Smooth muscle cell (in vitro differentiated cells): ENCODE measurements around the gene SEC23A. TPM values are rescaled to one million over a fixed set of nuclear protein-coding genes. Genes with fewer than 3 reads are reported as not detected.

ENCODE experiments used
- DNase-seq: peaks from one replicate; lab custom pipeline; 2025; ENCODE audit not compliant: unreplicated experiment; lab: John Stamatoyannopoulos, UW
- H2AFZ ChIP-seq: fragments of 200-600 bp; sonication (generic); 2 replicates; pipeline ENCODE4 v1.6.0; 2016; ENCODE audit warnings: antibody characterized with exemption, low read depth, mild to moderate bottlenecking
- H3F3A ChIP-seq: fragments of 200-600 bp; sonication (generic); 2 replicates; pipeline ENCODE4 v1.6.0; 2017; ENCODE audit warnings: antibody characterized with exemption, low read depth
- H3K27ac ChIP-seq: fragments of 200-600 bp; sonication (generic); 2 replicates; pipeline ENCODE4 v1.5.1; 2016; ENCODE audit warnings: low read depth, mild to moderate bottlenecking
- H3K27me3 ChIP-seq: fragments of 200-600 bp; sonication (generic); 2 replicates; pipeline ENCODE4 v1.6.1; 2016; ENCODE audit warnings: low read depth, mild to moderate bottlenecking
- H3K36me3 ChIP-seq: fragments of 200-600 bp; sonication (generic); 2 replicates; pipeline ENCODE4 v1.5.1; 2016; ENCODE audit warnings: low read depth
- H3K4me1 ChIP-seq: fragments of 200-600 bp; sonication (generic); 2 replicates; pipeline ENCODE4 v1.5.1; 2016; ENCODE audit warnings: low read depth
- H3K4me2 ChIP-seq: fragments of 200-600 bp; sonication (generic); 2 replicates; pipeline ENCODE4 v1.6.0; 2016; ENCODE audit warnings: mild to moderate bottlenecking
- H3K4me3 ChIP-seq: fragments of 200-600 bp; sonication (generic); 2 replicates; pipeline ENCODE4 v1.5.1; 2016; ENCODE audit warnings: mild to moderate bottlenecking
- H3K79me2 ChIP-seq: fragments of 200-600 bp; sonication (generic); 2 replicates; pipeline ENCODE4 v1.6.0; 2016; ENCODE audit warnings: low read depth, mild to moderate bottlenecking
- H3K9ac ChIP-seq: fragments of 200-600 bp; sonication (generic); 2 replicates; pipeline ENCODE4 v1.6.0; 2016; ENCODE audit warnings: low read depth
- H3K9me3 ChIP-seq: fragments of 200-600 bp; sonication (generic); replicated peaks from 2 replicates; pipeline ENCODE4 v1.5.1; 2016; ENCODE audit warnings: low read depth
- H4K20me1 ChIP-seq: fragments of 200-600 bp; sonication (generic); 2 replicates; pipeline ENCODE4 v1.6.0; 2016; ENCODE audit warnings: low read depth
- WGBS: methylation state at CpG from one replicate; pipeline ENCODE4 v1.1.7; 2016; ENCODE audit warnings: low lambda C conversion rate; 5-methylcytosine and 5-hydroxymethylcytosine counted together
- polyA plus RNA-seq: library from polyadenylated mRNA; unstranded; fragments of >200 nt; fragmentation: Nextera tagmentation; extraction: Ambion mirVana; gene quantifications from 2 replicates; pipeline ENCODE4 v1.2.1, GENCODE V29; 2016
- small RNA-seq: library from RNA; depleted of rRNA; stranded (forward); fragments of <200 nt; gene quantifications from one replicate; pipeline ENCODE3, GENCODE V24; 2014
- total RNA-seq: library from RNA; depleted of rRNA; stranded (reverse); fragments of >200 nt; gene quantifications from 2 replicates; pipeline ENCODE4 v1.2.3, GENCODE V29; 2014
- TF ChIP-seq, protein P1 (sequence below): fragments of 200-600 bp; sonication (generic); IDR thresholded peaks from 2 replicates; pipeline ENCODE4 v1.5.1; 2017; ENCODE audit warnings: borderline replicate concordance, mild to moderate bottlenecking, antibody characterized with exemption; ENCODE audit not compliant: insufficient read depth, poor library complexity, severe bottlenecking

Gene SEC23A
- total and polyA plus RNA-seq, 2 experiments from 2014 or later = 151 to 220 TPM

DNA sequence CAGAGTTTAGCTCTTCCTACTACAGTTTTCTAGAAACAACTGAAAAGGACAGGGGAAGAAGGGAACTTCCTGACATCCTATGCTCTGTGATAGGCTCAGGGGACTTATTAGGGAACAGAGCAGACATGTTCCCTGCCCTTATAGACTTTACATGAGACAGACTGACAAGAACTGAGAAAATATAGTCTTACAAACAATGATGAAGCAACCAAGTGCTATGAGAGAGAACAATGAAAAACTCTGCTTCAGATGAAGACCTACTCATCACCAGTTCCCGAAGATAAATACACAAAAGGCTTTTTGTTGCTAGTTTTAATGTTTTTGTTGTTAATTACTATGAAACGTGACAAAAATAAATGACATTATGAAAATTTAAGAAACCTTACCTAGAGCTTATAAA is 115.3 kb downstream of the SEC23A start:
- WGBS = 96% methylated on average over 2 of the region's 2 CpGs
- Histone ChIP-seq H3K36me3 (no peaks in the 10 kb centered on the region), H3K79me2 (no peaks in the 10 kb centered on the region), H4K20me1 (no peaks in the 10 kb centered on the region), H3K9ac (no peak overlapping the region), H3K9me3 (no peaks in the 10 kb centered on the region), H3K27ac (no peak overlapping the region), H3F3A (peaks cover 8% of the 10 kb centered on the region), H2AFZ (no peak overlapping the region), H3K27me3 (no peaks in the 10 kb centered on the region), H3K4me1 (peaks cover 8% of the 10 kb centered on the region), H3K4me2 (no peak overlapping the region), H3K4me3 (no peak overlapping the region)
- no peak for DNase-seq
- TF ChIP-seq, protein P1, sequence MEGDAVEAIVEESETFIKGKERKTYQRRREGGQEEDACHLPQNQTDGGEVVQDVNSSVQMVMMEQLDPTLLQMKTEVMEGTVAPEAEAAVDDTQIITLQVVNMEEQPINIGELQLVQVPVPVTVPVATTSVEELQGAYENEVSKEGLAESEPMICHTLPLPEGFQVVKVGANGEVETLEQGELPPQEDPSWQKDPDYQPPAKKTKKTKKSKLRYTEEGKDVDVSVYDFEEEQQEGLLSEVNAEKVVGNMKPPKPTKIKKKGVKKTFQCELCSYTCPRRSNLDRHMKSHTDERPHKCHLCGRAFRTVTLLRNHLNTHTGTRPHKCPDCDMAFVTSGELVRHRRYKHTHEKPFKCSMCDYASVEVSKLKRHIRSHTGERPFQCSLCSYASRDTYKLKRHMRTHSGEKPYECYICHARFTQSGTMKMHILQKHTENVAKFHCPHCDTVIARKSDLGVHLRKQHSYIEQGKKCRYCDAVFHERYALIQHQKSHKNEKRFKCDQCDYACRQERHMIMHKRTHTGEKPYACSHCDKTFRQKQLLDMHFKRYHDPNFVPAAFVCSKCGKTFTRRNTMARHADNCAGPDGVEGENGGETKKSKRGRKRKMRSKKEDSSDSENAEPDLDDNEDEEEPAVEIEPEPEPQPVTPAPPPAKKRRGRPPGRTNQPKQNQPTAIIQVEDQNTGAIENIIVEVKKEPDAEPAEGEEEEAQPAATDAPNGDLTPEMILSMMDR = no peak

DNA sequence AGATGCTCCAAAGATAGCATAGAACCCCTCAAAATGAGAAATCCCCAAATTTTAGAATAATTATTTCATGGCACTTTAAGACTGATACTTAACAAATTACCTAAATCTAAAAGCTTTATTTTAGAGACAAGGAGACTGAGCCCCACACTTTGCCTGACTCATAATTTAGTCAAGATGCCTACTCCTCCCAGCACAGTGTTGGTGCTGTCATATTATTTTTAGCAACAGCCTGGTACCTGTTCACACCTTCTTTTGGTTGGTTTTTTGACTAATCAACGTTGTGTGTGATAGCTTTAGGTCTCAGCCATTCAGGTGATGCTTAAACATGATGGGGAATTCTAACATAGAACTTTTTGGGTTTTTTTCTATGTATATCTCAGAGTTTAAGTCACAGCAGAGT is 120.2 kb downstream of the SEC23A start:
- TF ChIP-seq, protein P1 = no peak

DNA sequence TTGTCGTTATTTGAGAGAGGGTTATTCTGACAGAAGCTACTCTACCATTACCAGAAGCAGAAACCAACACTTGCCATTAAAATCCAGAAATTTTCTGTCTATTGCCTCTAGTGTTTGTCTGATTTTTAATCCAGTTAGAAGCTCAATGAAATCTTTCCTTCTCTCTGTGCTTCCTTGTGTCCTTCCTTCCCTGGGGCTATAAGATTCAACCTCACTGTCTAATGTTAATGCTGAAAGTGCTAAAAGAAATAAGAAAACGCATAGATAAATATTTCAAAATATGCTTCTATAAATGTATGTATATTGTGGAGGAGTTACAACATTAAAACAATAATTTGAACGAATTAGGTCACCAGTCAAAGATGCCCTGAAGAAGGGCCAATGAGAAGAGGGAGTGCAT is 120.8 kb downstream of the SEC23A start:
- WGBS = 80% methylated on average over 3 of the region's 3 CpGs
- Histone ChIP-seq H3K9me3 (peaks cover 6% of the 10 kb centered on the region), H3K4me3 (no peak overlapping the region), H3K4me1 (no peaks in the 10 kb centered on the region), H3F3A (no peaks in the 10 kb centered on the region), H3K27me3 (no peaks in the 10 kb centered on the region), H3K27ac (no peak overlapping the region), H3K9ac (no peak overlapping the region), H2AFZ (no peak overlapping the region), H3K79me2 (no peaks in the 10 kb centered on the region), H3K4me2 (no peak overlapping the region), H3K36me3 (no peaks in the 10 kb centered on the region), H4K20me1 (no peaks in the 10 kb centered on the region)
- DNase-seq = no peak
- TF ChIP-seq, protein P1 = no peak

More for the DNA sequence above, 120.2 kb downstream of the SEC23A start:
- Histone ChIP-seq H3K27ac (no peak overlapping the region), H2AFZ (no peak overlapping the region), H3K36me3 (no peaks in the 10 kb centered on the region), H3K4me1 (no peaks in the 10 kb centered on the region), H3K4me2 (no peak overlapping the region), H3F3A (no peaks in the 10 kb centered on the region), H3K4me3 (no peak overlapping the region), H4K20me1 (no peaks in the 10 kb centered on the region), H3K79me2 (no peaks in the 10 kb centered on the region), H3K9ac (no peak overlapping the region), H3K27me3 (no peaks in the 10 kb centered on the region), H3K9me3 (peaks cover 4% of the 10 kb centered on the region)
- DNase-seq = no peak
- 0% methylated on average over 1 of the region's 1 CpG for WGBS

Small RNAs within 50 kb of the gene (small RNA-seq; reads per million reads assigned to genes)
- gene AL109628.1 (not detected), gene RF00019 (not detected)

Other genes starting within 250 kb of the SEC23A start
- 29.6 and 30.0 TPM in 2 replicates for gene GEMIN2, start 11.1 kb upstream of the SEC23A start, total RNA-seq
- gene GEMIN2, start 11.1 kb upstream of the SEC23A start, polyA plus RNA-seq = 18.1 and 25.7 TPM in 2 replicates
- gene TRAPPC6B, start 67.1 kb upstream of the SEC23A start, total RNA-seq = 38.6 and 44.2 TPM in 2 replicates
- gene TRAPPC6B, start 67.1 kb upstream of the SEC23A start, polyA plus RNA-seq = 15.2 and 23.6 TPM in 2 replicates
- 30.7 and 34.0 TPM in 2 replicates for gene PNN, start 72.0 kb upstream of the SEC23A start, total RNA-seq
- gene PNN, start 72.0 kb upstream of the SEC23A start, polyA plus RNA-seq = 26.0 and 56.0 TPM in 2 replicates
- gene MIA2, start 130.7 kb upstream of the SEC23A start, total RNA-seq = 18.6 and 28.4 TPM in 2 replicates
- 14.5 and 14.6 TPM in 2 replicates for gene MIA2, start 130.7 kb upstream of the SEC23A start, polyA plus RNA-seq